ENCODE results near the gene DNAJC7. TPM values are rescaled to one million over a fixed set of nuclear protein-coding genes. Genes with fewer than 3 reads are reported as not detected.
A peak's percentile ranks its signal among the peaks of the same experiment; 100 is the strongest.
"Not testable (repeated sequence)": the region's sequence is repeated elsewhere in the genome, so short reads cannot be mapped to it uniquely, and the experiment has no call there.

DNAJC7 gene
- total RNA-seq, 1 donor from 2014 or later: 47.7 TPM

GRCh38 chr17:42017866-42018200, 594 bp upstream of the DNAJC7 start:
- DNase-seq (ENCODE audit: low read depth): peak; percentile 64
- H3K4me3 ChIP-seq (ENCODE audit: low read depth, low read length): peak overlapping the region; percentile 85
- no peak for FAIRE-seq
- no peak for TF ChIP-seq CTCF (IDR thresholded peaks at IDR 0.05; ENCODE audit: insufficient read depth, low read length, severe bottlenecking)
- H3K36me3 ChIP-seq (ENCODE audit: control insufficient read depth, insufficient read depth, low read length): peaks cover 10% of the 10 kb centered on the region
- no peaks in the 10 kb centered on the region for H3K27me3 ChIP-seq (ENCODE audit: control insufficient read depth, insufficient read depth, low read length)

DNA sequence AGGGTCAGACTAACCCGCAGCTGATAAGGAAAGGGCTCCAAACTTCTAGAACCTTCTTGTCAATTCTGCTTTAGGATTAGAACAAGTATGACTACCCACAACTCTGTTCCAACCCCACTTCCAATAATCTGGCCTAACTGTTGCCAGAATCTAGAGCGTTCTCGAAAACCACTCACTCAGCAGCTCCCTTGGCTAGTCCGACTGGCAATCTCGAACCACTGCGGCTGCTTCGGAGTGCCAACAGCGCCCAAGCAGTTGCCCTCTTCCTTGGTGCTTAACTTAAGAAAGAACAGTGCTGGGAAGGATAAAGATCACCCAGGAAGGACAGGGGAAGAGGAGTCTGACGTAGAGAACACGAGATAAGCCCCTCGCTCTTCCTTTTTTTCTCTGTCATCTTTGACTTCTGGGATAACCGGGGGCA, 818 bp downstream of the DNAJC7 start:
- FAIRE-seq (no peak), DNase-seq (ENCODE audit: low read depth) (peak; percentile 23)
- H3K4me3 ChIP-seq (ENCODE audit: low read depth, low read length): peak overlapping the region; percentile 85

DNA sequence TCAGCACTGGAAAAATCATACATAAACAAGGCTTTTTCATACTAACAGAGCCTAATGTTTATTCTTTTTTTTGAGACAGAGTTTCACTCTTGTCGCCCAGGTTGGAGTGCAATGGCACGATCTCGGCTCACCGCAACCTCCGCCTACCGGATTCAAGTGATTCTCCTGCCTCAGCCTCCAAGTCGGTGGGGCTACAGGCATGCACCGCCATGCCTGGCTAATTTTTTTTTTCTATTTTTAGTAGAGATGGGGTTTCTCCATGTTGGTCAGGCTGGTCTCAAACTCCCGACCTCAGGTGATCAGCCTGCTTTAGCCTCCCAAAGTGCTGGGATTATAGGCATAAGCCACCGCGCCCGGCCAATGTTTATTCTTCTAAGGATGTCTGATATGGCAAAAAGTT, 3.5 kb downstream of the DNAJC7 start:
- FAIRE-seq; DNase-seq (ENCODE audit: low read depth); H3K36me3 ChIP-seq (ENCODE audit: control insufficient read depth, insufficient read depth, low read length); H3K27me3 ChIP-seq (ENCODE audit: control insufficient read depth, insufficient read depth, low read length); H3K4me3 ChIP-seq (ENCODE audit: low read depth, low read length): not testable (repeated sequence)

More for the DNA sequence above, 818 bp downstream of the DNAJC7 start:
- Histone ChIP-seq H3K36me3 (ENCODE audit: control insufficient read depth, insufficient read depth, low read length) (no peaks in the 10 kb centered on the region), H3K27me3 (ENCODE audit: control insufficient read depth, insufficient read depth, low read length) (no peaks in the 10 kb centered on the region)
- no peak for TF ChIP-seq CTCF (IDR thresholded peaks at IDR 0.05; ENCODE audit: insufficient read depth, low read length, severe bottlenecking)

DNA sequence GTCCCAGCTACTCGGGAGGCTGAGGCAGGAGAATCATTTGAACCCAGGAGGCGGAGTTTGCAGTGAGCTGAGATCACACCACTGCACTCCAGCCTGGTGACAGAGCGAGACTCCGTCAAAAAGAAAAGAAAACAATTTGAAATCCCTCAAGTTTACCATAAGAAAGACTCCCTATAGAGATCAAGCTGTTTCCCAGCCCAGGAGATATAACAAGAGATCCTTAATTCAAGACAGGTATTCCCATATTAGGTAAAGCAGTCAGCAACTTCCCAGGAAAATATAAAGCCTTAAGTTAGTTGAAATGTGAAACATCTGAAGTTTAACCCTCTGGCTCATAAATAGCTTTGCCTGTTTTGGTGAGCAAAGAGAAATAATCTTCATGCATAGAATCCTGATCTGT, 4.9 kb downstream of the DNAJC7 start:
- DNase-seq (ENCODE audit: low read depth); H3K27me3 ChIP-seq (ENCODE audit: control insufficient read depth, insufficient read depth, low read length); FAIRE-seq; H3K4me3 ChIP-seq (ENCODE audit: low read depth, low read length); H3K36me3 ChIP-seq (ENCODE audit: control insufficient read depth, insufficient read depth, low read length): not testable (repeated sequence)

DNA sequence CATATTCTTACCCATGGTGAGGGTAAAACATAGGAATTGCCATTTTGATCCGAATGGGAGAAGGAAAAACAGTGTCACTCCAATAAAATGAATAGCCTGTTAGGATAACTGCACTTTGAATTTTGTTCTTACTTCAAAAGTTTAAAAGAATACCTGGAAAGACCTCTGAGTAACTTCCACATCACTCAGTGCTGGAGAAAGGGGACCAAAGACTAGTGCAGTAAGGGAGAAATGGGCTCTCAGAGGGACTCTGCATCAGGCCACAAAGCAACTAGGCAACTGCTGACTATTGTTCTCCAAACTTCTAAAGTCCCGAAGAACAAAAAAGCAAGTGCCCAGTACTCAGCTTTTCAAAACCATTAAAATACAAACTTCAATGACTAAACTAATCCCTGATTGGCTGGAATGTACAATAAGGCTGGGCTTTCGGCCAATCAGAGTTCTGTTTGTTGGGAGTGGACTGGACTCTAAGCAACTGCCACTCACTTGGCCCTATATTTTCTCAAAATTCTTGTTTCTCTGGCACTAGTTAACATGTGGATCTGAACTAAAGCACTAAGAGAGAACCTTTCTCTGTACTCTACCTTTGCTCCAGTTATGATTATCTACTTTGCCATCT, 6.2 kb downstream of the DNAJC7 start:
- FAIRE-seq (no peak), DNase-seq (ENCODE audit: low read depth) (peak; percentile 49)
- TF ChIP-seq CTCF (IDR thresholded peaks at IDR 0.05; ENCODE audit: insufficient read depth, low read length, severe bottlenecking): no peak
- Histone ChIP-seq H3K4me3 (ENCODE audit: low read depth, low read length) (no peak overlapping the region), H3K36me3 (ENCODE audit: control insufficient read depth, insufficient read depth, low read length) (no peaks in the 10 kb centered on the region), H3K27me3 (ENCODE audit: control insufficient read depth, insufficient read depth, low read length) (no peaks in the 10 kb centered on the region)

DNA sequence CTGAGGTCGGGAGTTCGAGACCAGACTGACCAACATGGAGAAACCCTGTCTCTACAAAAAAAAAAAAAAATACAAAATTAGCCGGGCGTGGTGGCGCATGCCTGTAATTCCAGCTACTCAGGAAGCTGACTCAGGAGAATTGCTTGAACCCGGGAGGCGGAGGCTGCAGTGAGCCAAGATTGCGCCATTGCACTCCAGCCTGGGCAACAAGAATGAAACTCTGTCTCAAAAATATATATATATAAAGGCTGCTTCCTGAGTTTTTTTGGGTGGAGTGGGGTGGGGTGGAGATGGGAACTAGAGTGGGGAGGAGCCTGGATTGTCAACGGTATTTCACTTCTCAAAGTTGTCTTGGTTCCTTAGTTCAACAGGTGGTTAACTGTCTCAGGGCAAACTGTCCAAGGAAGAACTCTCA, 7.0 kb downstream of the DNAJC7 start:
- H3K36me3 ChIP-seq (ENCODE audit: control insufficient read depth, insufficient read depth, low read length); FAIRE-seq; H3K4me3 ChIP-seq (ENCODE audit: low read depth, low read length); H3K27me3 ChIP-seq (ENCODE audit: control insufficient read depth, insufficient read depth, low read length): not testable (repeated sequence)
- DNase-seq (ENCODE audit: low read depth): peak; percentile 71

- FAIRE-seq: no peak
- no peak overlapping the region for H3K4me3 ChIP-seq (ENCODE audit: low read depth, low read length)
- no peaks in the 10 kb centered on the region for H3K27me3 ChIP-seq (ENCODE audit: control insufficient read depth, insufficient read depth, low read length)
- DNase-seq (ENCODE audit: low read depth): no peak
- H3K36me3 ChIP-seq (ENCODE audit: control insufficient read depth, insufficient read depth, low read length): peaks cover 1% of the 10 kb centered on the region
- peak; percentile 16 for TF ChIP-seq CTCF (IDR thresholded peaks at IDR 0.05; ENCODE audit: insufficient read depth, low read length, severe bottlenecking)
Observed at GRCh38 chr17:42009170-42009569, 8.1 kb downstream of the DNAJC7 start.

Data from bronchial epithelial cell (primary cell).